HFFc6 (cell line): ENCODE measurements around the gene ALDH1A1. TPM values are rescaled to one million over a fixed set of nuclear protein-coding genes. Genes with fewer than 3 reads are reported as not detected.

Experiments used
- DNase-seq: peaks from one replicate; pipeline ENCODE4 v3.0.0-alpha.2; 2018
- H3K27ac Mint-ChIP-seq: 2 replicates; pipeline ENCODE4 v1.8.0; 2020; ENCODE audit warnings: mild to moderate bottlenecking, mixed read lengths
- H3K27me3 Mint-ChIP-seq: 2 replicates; pipeline ENCODE4 v1.8.0; 2021; ENCODE audit warnings: mild to moderate bottlenecking, moderate library complexity, mixed read lengths; ENCODE audit not compliant: insufficient read depth
- H3K36me3 Mint-ChIP-seq: 2 replicates; pipeline ENCODE4 v1.8.0; 2021; ENCODE audit warnings: low read depth, mixed read lengths
- H3K4me1 Mint-ChIP-seq: 2 replicates; pipeline ENCODE4 v1.8.0; 2020; ENCODE audit warnings: low read depth, mixed read lengths
- H3K4me3 Mint-ChIP-seq: 2 replicates; pipeline ENCODE4 v1.8.0; 2020; ENCODE audit warnings: mild to moderate bottlenecking, moderate library complexity, mixed read lengths
- H3K9me3 Mint-ChIP-seq: 2 replicates; pipeline ENCODE4 v1.8.0; 2020; ENCODE audit warnings: mild to moderate bottlenecking, mixed read lengths
- total RNA-seq, 6 experiments: library from RNA; stranded (reverse); fragmentation: NEBNext Ultra II Directional; extraction: Animal tissue kit (Norgen Biotek cat#: 25700); gene quantifications; 2 replicates in 1 of 6; 3 replicates in 5 of 6; pipeline ENCODE4 v1.2.3, GENCODE V29; 2021
- TF ChIP-seq, protein P1 (sequence below): fragments of 200-600 bp; sonication (generic); IDR thresholded peaks from 2 replicates; pipeline ENCODE4 v1.5.0; 2021; ENCODE audit warnings: antibody characterized with exemption, mild to moderate bottlenecking

Gene ALDH1A1
- total RNA-seq, 6 experiments from 2014 or later = 166 to 720 (median 656) TPM

DNA sequence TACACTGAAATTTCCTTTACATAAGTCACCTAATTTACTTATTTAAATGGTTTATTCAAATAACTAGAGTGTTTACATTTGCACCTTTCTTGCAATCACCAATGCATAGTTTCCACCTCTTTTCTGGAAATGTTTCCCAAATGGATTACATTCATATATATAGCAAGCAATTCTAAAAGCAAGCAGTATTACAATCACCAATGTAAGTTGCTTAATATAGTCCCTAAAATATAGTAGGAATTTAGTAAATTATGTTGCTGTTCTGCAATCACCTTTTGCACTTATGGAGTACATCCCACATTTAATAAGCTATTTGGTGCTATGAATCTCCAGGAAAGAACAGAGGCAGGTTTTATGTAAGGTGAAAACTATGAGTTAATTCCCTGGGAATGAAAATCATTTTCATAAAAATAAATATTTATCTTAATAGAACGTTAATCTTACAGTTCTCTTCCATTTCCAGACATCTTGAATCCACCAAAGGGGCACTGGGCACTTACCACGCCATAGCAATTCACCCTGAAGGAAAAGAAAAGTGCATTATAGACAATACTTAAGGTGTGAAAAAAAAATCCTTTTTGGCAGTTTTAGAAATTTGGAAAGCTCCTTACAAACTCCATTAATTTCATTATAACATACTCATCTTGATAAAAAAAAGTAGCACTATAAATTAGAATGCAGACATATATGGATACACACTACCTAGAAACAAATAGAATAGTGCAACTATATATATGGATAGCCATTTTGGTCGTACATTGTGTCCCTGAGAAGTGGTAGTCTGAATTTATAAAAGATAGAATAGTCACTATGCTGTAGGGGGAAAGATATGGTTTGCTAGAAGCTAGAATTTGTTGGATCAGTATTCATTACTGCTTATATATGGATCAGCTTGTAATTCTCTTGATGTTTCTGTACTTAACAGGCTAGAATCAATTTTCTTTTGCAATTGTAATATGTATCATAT lies 47.1 kb downstream of the ALDH1A1 start:
- Mint-ChIP-seq H3K4me1 (no peaks in the 10 kb centered on the region), H3K27ac (no peak overlapping the region), H3K36me3 (peaks cover 9% of the 10 kb centered on the region; the same call in 1 of the 2 replicates), H3K4me3 (no peak overlapping the region), H3K9me3 (no peaks in the 10 kb centered on the region), H3K27me3 (no peaks in the 10 kb centered on the region; the same call in 1 of the 2 replicates)
- TF ChIP-seq, protein P1, sequence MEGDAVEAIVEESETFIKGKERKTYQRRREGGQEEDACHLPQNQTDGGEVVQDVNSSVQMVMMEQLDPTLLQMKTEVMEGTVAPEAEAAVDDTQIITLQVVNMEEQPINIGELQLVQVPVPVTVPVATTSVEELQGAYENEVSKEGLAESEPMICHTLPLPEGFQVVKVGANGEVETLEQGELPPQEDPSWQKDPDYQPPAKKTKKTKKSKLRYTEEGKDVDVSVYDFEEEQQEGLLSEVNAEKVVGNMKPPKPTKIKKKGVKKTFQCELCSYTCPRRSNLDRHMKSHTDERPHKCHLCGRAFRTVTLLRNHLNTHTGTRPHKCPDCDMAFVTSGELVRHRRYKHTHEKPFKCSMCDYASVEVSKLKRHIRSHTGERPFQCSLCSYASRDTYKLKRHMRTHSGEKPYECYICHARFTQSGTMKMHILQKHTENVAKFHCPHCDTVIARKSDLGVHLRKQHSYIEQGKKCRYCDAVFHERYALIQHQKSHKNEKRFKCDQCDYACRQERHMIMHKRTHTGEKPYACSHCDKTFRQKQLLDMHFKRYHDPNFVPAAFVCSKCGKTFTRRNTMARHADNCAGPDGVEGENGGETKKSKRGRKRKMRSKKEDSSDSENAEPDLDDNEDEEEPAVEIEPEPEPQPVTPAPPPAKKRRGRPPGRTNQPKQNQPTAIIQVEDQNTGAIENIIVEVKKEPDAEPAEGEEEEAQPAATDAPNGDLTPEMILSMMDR = no peak
- no peak for DNase-seq

DNA sequence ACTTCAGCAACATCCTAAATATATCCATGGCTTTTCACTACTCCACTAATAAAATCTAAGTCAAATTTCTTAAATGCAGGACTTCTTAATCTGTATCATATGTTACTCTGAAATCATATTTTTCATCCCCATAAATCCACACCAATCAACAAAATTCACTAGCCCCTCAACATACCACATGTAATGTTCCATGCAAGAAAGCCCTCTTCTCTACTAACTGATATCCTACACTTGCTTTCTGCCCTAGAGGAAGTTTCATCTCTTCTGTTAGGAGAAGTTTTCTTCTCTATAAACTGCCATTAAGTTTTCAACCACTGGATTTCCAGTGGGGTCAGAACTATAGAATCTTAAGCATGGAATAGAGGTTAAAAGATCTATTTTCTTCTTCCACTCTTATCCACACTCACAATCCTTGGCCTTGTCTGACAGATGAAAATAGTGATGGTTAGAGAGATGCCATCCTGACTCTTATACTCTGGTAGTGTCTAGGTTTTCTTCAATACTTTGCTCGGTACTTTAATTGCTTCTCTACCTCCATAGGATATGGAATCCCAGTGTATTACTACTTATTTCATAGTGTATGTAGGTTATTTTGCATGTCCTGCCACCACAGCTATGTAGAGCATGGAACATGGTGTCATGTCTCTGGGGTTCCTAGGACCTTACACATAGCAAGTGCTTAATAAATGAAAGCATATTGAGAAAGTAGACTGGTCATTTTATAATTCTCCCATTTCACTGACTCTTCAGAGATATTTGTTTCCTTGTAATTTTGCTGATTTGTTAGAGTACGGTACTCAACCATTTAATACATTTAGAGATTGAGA lies 48.4 kb downstream of the ALDH1A1 start:
- H3K4me3 Mint-ChIP-seq = no peak overlapping the region
- H3K4me1 Mint-ChIP-seq = no peaks in the 10 kb centered on the region
- DNase-seq = no peak
- peaks cover 9% of the 10 kb centered on the region; the same call in 1 of the 2 replicates for H3K36me3 Mint-ChIP-seq
- H3K9me3 Mint-ChIP-seq = no peaks in the 10 kb centered on the region
- peaks cover 4% of the 10 kb centered on the region; the same call in 1 of the 2 replicates for H3K27me3 Mint-ChIP-seq
- TF ChIP-seq, protein P1 = no peak
- H3K27ac Mint-ChIP-seq = no peak overlapping the region

DNA sequence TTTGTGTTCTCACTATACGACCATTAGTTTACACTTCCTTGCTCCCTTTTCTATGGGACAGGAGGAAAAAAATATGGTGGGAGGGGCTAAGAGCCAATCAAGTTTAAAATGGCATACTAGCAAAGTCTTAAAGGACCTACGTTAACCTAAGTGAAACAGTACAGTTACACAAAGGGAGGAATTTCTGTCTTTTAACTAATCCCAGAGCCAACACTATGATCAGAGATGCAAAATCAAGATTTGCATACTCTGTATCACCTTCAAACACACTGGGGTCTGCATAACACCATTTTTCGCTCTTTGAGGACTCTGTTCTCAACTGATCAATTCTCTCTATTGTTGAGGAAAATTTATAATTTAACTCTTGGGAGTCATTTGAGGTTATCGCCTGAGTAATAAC lies 49.8 kb downstream of the ALDH1A1 start:
- Mint-ChIP-seq H3K4me1 (peaks cover 3% of the 10 kb centered on the region; the same call in 1 of the 2 replicates), H3K27me3 (peaks cover 4% of the 10 kb centered on the region; the same call in 1 of the 2 replicates), H3K4me3 (no peak overlapping the region)

DNA sequence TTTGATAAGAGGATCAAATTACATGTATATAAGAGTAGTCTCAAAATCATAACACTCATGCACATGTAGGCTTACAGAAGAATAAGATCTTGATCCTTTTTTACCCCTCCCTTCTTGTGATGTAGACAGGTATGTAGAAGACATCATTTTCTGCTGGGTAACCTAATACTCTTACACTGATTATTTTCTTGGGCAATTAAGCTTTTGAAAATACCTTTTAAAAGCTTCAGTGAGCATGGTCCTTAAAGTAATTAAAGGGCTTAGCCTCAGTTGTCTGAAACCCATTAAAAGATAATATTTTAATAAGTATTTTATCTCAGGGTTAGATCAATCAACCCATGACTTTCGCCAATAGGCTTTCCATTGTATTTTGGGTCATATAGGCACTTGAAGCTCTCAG lies 50.6 kb downstream of the ALDH1A1 start:
- DNase-seq = no peak
- Mint-ChIP-seq H3K4me3 (no peak overlapping the region), H3K9me3 (no peaks in the 10 kb centered on the region), H3K27me3 (peaks cover 4% of the 10 kb centered on the region; the same call in 1 of the 2 replicates), H3K27ac (no peak overlapping the region), H3K36me3 (peaks cover 9% of the 10 kb centered on the region; the same call in 1 of the 2 replicates), H3K4me1 (peaks cover 5% of the 10 kb centered on the region; the same call in 1 of the 2 replicates)
- TF ChIP-seq, protein P1 = no peak

More for the DNA sequence above, 49.8 kb downstream of the ALDH1A1 start:
- H3K27ac Mint-ChIP-seq = no peak overlapping the region
- no peak for DNase-seq
- no peaks in the 10 kb centered on the region for H3K9me3 Mint-ChIP-seq
- peaks cover 9% of the 10 kb centered on the region; the same call in 1 of the 2 replicates for H3K36me3 Mint-ChIP-seq
- TF ChIP-seq, protein P1 = no peak
